ENCODE measurements around the gene RALA.
A peak's percentile ranks its signal among the peaks of the same experiment; 100 is the strongest.

RALA gene

GRCh38 chr7:39720586-39720985 is 97.2 kb downstream of the RALA start:
- Histone ChIP-seq H3K36me3 (replicated peaks) (no peaks in the 10 kb centered on the region), H3K27ac (no peak overlapping the region), H3K27me3 (replicated peaks) (no peaks in the 10 kb centered on the region), H3K4me3 (ENCODE audit: low read depth, low read length) (no peak overlapping the region)
- TF ChIP-seq CTCF (IDR thresholded peaks at IDR 0.05; ENCODE audit: low read depth, low read length, missing control alignments): no peak
- in situ Hi-C loops (cut with HindIII; ENCODE audit: low pct_ligation_motif_present, low sequenced_read_pairs): no loop called here
- DNase-seq: no peak

DNA sequence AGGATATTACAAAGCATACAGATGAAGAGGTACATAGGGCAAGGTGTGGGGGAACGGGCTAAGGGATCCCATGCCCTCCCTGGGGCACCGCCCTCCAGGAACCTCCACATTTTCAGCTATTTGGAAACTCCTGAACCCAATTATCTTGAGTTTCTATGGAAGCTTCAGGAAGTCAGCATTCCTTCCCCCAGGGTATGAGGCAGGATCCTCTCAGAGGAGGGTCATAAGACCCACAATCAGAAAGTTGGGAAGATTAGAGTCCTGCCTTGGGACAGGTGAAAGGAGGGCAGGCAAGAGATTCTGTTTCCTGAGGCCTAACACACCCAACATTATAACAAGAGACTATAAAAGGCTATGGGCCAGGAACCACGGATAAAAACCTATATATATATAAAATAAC is 98.0 kb downstream of the RALA start:
- Histone ChIP-seq H3K27me3 (replicated peaks) (no peaks in the 10 kb centered on the region), H3K36me3 (replicated peaks) (no peaks in the 10 kb centered on the region), H3K4me3 (ENCODE audit: low read depth, low read length) (no peak overlapping the region), H3K27ac (no peak overlapping the region)
- DNase-seq: no peak
- TF ChIP-seq CTCF (IDR thresholded peaks at IDR 0.05; ENCODE audit: low read depth, low read length, missing control alignments): no peak
- in situ Hi-C loops (cut with HindIII; ENCODE audit: low pct_ligation_motif_present, low sequenced_read_pairs): no loop called here

- in situ Hi-C loops (cut with HindIII; ENCODE audit: low pct_ligation_motif_present, low sequenced_read_pairs): no loop called here
- TF ChIP-seq CTCF (IDR thresholded peaks at IDR 0.05; ENCODE audit: low read depth, low read length, missing control alignments): no peak
- no peak overlapping the region for H3K27ac ChIP-seq
These were observed 98.7 kb downstream of the RALA start for GRCh38 chr7:39721919-39722597.

DNA sequence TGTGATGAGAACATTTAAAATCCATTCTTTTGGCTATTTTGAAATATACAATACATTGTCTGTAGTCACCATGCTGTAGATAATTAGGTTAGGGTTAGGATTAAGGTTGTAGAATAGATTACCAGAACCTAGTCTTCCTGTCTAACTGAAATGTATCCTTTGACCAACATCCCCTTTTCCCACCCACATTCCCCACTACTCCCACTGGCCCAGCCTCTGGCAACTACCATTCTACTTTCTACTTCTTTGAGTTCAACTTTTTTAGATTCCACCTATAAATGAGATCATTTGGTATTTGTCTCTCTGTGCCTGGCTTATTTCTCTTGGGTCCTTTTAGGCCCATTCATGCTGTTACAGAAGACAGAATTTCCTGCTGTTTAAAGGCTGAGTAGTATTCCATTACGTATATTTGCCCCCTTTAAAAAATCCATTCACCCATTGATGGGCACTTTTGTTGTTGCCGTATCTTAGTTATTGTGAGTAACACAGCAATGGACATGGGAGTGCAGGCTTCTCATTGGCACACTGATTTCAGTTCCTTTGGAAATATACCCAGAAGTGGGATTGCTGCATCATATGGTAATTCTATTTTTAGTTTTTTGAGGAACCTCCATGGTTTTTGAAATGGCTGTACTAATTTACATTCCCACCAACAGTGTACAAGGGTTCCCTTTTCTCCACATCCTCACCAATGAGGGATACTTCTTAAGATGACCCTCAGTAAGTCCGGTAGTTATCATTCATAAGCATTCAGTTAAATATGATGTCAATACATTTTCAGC is 104.0 kb downstream of the RALA start:
- in situ Hi-C loops (cut with HindIII; ENCODE audit: low pct_ligation_motif_present, low sequenced_read_pairs): loop anchor here (25.0 kb wide), 1 partner anchor 140 kb away; no protein-coding TSS in a partner anchor
- H3K36me3 ChIP-seq (replicated peaks): no peaks in the 10 kb centered on the region
- no peak for TF ChIP-seq CTCF (IDR thresholded peaks at IDR 0.05; ENCODE audit: low read depth, low read length, missing control alignments)
- no peak overlapping the region for H3K27ac ChIP-seq
- H3K27me3 ChIP-seq (replicated peaks): no peaks in the 10 kb centered on the region
- DNase-seq: no peak
- no peak overlapping the region for H3K4me3 ChIP-seq (ENCODE audit: low read depth, low read length)

More at GRCh38 chr7:39721919-39722597, 98.7 kb downstream of the RALA start:
- H3K4me3 ChIP-seq (ENCODE audit: low read depth, low read length): no peak overlapping the region
- no peak for DNase-seq
- no peaks in the 10 kb centered on the region for H3K36me3 ChIP-seq (replicated peaks)
- no peaks in the 10 kb centered on the region for H3K27me3 ChIP-seq (replicated peaks)

- no peaks in the 10 kb centered on the region for H3K27me3 ChIP-seq (replicated peaks)
- in situ Hi-C loops (cut with HindIII; ENCODE audit: low pct_ligation_motif_present, low sequenced_read_pairs): loop anchor here (25.0 kb wide), 1 partner anchor 146 kb away; no protein-coding TSS in a partner anchor
These were observed 109.7 kb downstream of the RALA start for GRCh38 chr7:39732837-39733804.

More at GRCh38 chr7:39732837-39733804, 109.7 kb downstream of the RALA start:
- Histone ChIP-seq H3K4me3 (ENCODE audit: low read depth, low read length) (peak overlapping the region; percentile 66), H3K27ac (peak overlapping the region; percentile 87), H3K36me3 (replicated peaks) (no peaks in the 10 kb centered on the region)
- no peak for TF ChIP-seq CTCF (IDR thresholded peaks at IDR 0.05; ENCODE audit: low read depth, low read length, missing control alignments)
- DNase-seq: peak; percentile 98

Data from brain microvascular endothelial cell (primary cell).